ENCODE measurements around the gene SYCN.

Gene SYCN

DNA sequence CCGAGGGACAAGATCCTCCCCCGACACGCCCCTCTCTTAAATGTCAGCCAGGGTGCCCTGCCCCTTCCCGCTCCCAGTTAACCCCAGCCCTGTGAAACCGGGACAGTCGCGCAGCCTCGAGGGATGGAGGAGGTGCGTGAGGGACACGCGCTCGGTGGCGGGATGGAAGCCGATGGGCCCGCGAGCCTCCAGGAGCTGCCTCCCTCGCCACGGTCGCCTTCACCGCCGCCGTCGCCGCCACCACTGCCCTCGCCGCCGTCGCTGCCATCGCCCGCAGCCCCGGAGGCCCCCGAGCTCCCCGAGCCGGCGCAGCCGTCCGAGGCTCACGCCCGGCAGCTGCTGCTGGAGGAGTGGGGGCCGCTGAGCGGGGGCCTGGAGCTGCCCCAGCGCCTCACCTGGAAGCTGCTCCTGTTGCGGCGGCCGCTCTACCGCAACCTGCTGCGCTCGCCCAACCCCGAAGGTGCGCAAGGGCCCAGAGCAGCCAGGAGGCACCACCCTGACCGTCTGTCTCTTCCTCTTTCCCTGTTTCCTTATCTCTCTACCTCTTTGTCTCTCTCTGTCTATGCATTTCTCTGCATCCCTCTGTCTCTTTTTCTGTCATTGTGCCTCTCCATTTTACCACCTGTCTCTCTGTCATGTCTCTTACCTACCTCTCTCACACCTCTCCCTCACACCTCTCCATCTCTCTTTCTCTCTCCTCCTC lies 7.1 kb downstream of the SYCN start, which contains the start of gene NCCRP1:
TSS of gene NCCRP1 (plus strand) at position 105 of the 703 bp plus-strand sequence. CDS start at position 124, 19 bp downstream.
- Histone ChIP-seq H3K9me3 (ENCODE audit: low read length) (no peaks in the 10 kb centered on the region), H3K4me1 (ENCODE audit: insufficient read depth, low read length) (no peaks in the 10 kb centered on the region), H3K27me3 (ENCODE audit: insufficient read depth, low read length) (peaks cover 40% of the 10 kb centered on the region), H2AFZ (ENCODE audit: low read depth, low read length) (no peak within 1 kb of the TSS), H3K4me3 (ENCODE audit: low read length) (no peak within 1 kb of the TSS), H3K36me3 (ENCODE audit: insufficient read depth, low read length) (no peaks in the 10 kb centered on the region)

DNA sequence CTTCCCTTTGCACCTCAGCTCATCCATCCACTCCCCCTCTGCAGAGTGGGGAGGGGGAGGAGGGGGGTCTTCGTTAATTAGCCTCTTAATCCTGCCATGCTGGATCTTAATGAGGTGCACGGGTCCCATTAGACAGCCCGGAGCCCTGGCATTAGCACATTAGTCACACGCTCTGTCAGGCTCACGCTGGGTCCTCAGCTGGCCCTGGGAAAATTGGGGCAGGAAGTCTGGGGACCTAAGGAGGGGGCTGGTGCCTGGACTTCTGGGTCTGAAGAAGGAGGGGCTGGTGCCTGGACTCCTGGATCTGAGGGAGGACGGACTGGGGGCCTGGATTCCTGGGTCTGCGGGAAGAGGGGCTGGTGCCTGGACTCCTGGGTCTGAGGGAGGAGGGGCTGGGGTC lies 7.7 kb downstream of the SYCN start:
- H3K4me1 ChIP-seq (ENCODE audit: insufficient read depth, low read length) = no peaks in the 10 kb centered on the region
- H2AFZ ChIP-seq (ENCODE audit: low read depth, low read length) = no peak overlapping the region
- no peak overlapping the region for H3K4me3 ChIP-seq (ENCODE audit: low read length)
- peaks cover 40% of the 10 kb centered on the region for H3K27me3 ChIP-seq (ENCODE audit: insufficient read depth, low read length)
- H3K36me3 ChIP-seq (ENCODE audit: insufficient read depth, low read length) = no peaks in the 10 kb centered on the region
- H3K9me3 ChIP-seq (ENCODE audit: low read length) = no peaks in the 10 kb centered on the region

DNA sequence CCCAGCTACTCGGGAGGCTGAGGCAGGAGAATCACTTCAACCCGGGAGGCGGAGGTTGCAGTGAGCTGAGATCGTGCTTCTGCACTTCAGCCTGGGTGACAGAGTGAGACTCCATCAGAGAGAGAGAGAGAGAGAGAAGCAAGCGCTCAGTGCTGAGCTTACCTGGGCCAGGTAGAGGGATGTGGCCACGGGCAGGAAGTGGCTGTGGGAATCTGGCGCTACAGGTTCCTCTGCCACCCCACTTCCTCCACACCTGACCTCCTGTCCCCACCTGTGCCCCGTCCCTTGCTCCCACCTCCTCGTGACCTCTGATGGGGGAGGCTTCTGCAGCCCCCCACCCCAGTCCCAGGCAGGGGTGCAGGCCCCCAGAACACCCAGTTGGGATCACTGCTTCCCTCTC lies 8.3 kb downstream of the SYCN start:
- Histone ChIP-seq H3K36me3 (ENCODE audit: insufficient read depth, low read length) (no peaks in the 10 kb centered on the region), H3K9me3 (ENCODE audit: low read length) (no peaks in the 10 kb centered on the region), H3K27me3 (ENCODE audit: insufficient read depth, low read length) (peaks cover 40% of the 10 kb centered on the region), H2AFZ (ENCODE audit: low read depth, low read length) (no peak overlapping the region), H3K4me1 (ENCODE audit: insufficient read depth, low read length) (no peaks in the 10 kb centered on the region), H3K4me3 (ENCODE audit: low read length) (no peak overlapping the region)

DNA sequence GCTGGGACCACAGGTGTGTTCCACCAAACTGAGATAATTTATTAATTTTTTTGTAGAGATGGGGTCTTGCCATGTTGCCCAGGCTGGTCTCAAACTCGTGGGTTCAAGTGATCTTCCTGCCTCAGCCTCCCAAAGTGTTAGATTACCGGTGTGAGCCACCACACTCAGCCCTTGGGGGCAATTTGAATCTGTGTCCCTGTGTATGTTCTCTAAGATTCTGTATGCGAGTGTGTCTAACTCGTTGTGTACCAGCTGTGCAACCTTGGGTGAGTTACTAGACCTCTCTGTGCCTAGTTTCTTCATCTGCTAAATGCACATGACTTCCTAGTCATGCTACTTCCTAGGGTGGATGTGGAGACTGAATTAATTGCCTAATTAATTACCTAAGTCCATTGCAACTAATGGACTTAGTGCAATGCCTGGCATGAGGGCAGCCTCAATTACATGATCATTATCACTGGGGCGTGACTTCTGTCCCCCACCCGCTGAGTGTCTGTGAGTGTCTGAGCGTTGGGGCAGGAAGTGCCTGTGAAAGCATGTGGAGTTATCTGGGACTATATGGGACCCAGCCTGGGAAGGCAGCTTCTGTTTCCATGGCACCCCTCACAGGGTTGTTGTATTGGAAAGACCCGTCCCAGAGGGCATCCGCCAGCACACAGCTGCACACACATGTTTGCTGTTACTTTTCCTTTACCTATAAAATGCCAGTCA lies 9.1 kb downstream of the SYCN start:
- H3K4me1 ChIP-seq (ENCODE audit: insufficient read depth, low read length) = no peaks in the 10 kb centered on the region
- no peak overlapping the region for H3K4me3 ChIP-seq (ENCODE audit: low read length)
- H3K27me3 ChIP-seq (ENCODE audit: insufficient read depth, low read length) = peaks cover 40% of the 10 kb centered on the region
- no peaks in the 10 kb centered on the region for H3K9me3 ChIP-seq (ENCODE audit: low read length)
- no peaks in the 10 kb centered on the region for H3K36me3 ChIP-seq (ENCODE audit: insufficient read depth, low read length)
- H2AFZ ChIP-seq (ENCODE audit: low read depth, low read length) = no peak overlapping the region

DNA sequence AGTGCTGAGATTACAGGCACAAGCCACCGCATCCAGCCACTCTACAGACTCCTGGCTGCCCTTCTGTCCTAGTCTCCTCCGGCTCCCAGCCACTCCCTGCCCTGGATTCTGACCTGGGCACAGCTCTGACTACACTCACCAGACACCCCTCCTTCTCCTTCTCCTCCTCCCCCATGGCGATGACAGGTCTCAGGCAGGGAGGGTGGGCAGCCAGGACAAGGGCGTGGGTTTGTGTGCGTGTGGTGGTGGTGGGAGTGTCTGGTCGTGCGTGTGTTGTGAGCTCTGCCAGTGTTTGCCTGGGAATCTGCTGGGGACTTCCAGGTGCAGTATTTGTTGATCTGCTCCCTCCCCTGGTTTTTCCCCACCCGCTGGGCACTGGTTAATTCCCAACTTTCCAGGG lies 10.3 kb downstream of the SYCN start:
- peaks cover 36% of the 10 kb centered on the region for H3K27me3 ChIP-seq (ENCODE audit: insufficient read depth, low read length)
- H2AFZ ChIP-seq (ENCODE audit: low read depth, low read length) = no peak overlapping the region
- H3K4me3 ChIP-seq (ENCODE audit: low read length) = no peak overlapping the region
- H3K9me3 ChIP-seq (ENCODE audit: low read length) = no peaks in the 10 kb centered on the region
- no peaks in the 10 kb centered on the region for H3K4me1 ChIP-seq (ENCODE audit: insufficient read depth, low read length)
- no peaks in the 10 kb centered on the region for H3K36me3 ChIP-seq (ENCODE audit: insufficient read depth, low read length)

DNA sequence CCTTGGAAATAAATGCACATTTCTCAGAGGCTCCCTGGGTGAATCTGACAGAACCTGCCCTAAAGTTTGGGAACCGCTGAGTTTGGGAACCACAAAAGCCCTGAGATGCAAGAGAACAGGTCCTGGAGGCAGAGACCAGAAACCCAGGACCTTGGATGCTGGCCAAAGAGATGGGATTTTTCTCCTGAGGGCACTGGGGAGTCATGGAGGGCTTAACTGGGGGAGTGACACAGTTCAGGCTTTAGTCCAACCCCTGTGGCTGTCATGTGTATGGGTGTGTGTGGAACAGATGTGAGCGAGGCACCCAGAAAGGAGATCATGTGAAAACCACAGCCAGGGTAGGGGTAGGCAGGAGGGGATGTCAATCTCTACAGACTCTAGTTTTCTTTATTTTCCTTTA lies 11.2 kb downstream of the SYCN start:
- H3K27me3 ChIP-seq (ENCODE audit: insufficient read depth, low read length) = peaks cover 27% of the 10 kb centered on the region
- H3K4me1 ChIP-seq (ENCODE audit: insufficient read depth, low read length) = no peaks in the 10 kb centered on the region
- H3K9me3 ChIP-seq (ENCODE audit: low read length) = no peaks in the 10 kb centered on the region

DNA sequence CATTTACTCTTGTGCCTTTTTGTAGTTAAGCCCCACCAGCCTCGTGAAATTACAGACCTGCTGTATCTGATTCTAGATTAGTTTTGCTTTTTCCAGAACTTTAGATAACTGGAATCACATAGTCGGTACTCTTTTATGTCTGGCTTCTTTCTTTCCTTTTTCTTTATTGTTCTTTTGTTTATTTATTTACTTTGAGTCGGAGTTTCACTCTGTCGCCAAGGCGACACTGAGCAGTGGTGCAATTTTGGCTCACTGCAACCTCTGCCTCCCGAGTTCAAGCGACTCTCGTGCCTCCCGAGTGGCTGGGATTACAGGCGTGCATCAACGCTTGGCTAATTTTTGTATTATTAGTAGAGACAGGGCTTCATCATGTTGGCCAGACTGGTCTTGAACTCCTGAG lies 13.3 kb downstream of the SYCN start:
- no peak overlapping the region for H3K4me3 ChIP-seq (ENCODE audit: low read length)
- H2AFZ ChIP-seq (ENCODE audit: low read depth, low read length) = no peak overlapping the region
- H3K27me3 ChIP-seq (ENCODE audit: insufficient read depth, low read length) = peaks cover 7% of the 10 kb centered on the region
- H3K9me3 ChIP-seq (ENCODE audit: low read length) = no peaks in the 10 kb centered on the region
- H3K4me1 ChIP-seq (ENCODE audit: insufficient read depth, low read length) = no peaks in the 10 kb centered on the region
- H3K36me3 ChIP-seq (ENCODE audit: insufficient read depth, low read length) = no peaks in the 10 kb centered on the region

More for the DNA sequence above, 11.2 kb downstream of the SYCN start:
- Histone ChIP-seq H3K36me3 (ENCODE audit: insufficient read depth, low read length) (no peaks in the 10 kb centered on the region), H2AFZ (ENCODE audit: low read depth, low read length) (no peak overlapping the region), H3K4me3 (ENCODE audit: low read length) (no peak overlapping the region)

DNA sequence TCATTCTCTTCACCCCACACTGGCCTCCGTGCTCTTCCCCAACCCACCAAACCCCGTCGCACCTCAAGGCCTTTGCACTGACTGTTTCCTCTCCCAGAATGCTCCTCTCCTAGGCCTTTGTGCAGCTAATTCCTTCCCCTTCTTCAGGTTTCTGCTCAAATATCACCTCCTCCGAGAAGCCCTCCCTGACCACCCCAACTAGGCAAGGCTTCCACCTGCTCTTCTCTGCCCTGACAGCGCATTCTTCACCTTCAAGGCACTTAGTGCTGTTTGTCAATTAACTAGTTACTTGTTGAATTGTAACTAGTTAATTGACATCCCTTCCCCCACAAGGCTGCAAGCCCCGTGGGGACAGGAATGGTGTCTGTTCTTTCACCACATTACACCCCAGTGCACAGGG lies 15.1 kb downstream of the SYCN start:
- H3K4me3 ChIP-seq (ENCODE audit: low read length) = no peak overlapping the region
- H3K36me3 ChIP-seq (ENCODE audit: insufficient read depth, low read length) = no peaks in the 10 kb centered on the region
- no peaks in the 10 kb centered on the region for H3K27me3 ChIP-seq (ENCODE audit: insufficient read depth, low read length)
- H3K4me1 ChIP-seq (ENCODE audit: insufficient read depth, low read length) = no peaks in the 10 kb centered on the region
- H3K9me3 ChIP-seq (ENCODE audit: low read length) = no peaks in the 10 kb centered on the region
- H2AFZ ChIP-seq (ENCODE audit: low read depth, low read length) = no peak overlapping the region

DNA sequence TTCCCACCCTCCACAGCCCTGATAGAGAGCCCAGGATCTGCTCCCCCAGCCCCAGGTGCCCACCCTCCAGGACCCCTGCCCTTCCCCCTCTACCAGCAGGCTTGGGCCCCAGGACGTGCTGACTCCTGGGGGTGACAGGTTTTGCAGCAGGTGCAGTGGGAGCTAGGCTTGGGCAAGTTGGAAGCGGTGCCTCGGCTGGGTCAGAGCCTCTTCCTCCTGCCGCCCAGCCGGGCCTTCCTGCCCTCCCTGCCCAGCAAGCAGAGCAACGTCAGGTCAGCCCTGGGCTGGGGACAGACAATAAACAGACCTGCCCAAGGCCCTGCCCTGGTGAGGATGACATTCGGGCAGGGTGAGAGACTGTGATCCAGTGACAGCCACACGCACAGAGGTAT lies 16.5 kb downstream of the SYCN start:
- Histone ChIP-seq H3K4me3 (ENCODE audit: low read length) (no peak overlapping the region), H3K4me1 (ENCODE audit: insufficient read depth, low read length) (no peaks in the 10 kb centered on the region), H2AFZ (ENCODE audit: low read depth, low read length) (no peak overlapping the region), H3K9me3 (ENCODE audit: low read length) (no peaks in the 10 kb centered on the region), H3K36me3 (ENCODE audit: insufficient read depth, low read length) (no peaks in the 10 kb centered on the region), H3K27me3 (ENCODE audit: insufficient read depth, low read length) (no peaks in the 10 kb centered on the region)

DNA sequence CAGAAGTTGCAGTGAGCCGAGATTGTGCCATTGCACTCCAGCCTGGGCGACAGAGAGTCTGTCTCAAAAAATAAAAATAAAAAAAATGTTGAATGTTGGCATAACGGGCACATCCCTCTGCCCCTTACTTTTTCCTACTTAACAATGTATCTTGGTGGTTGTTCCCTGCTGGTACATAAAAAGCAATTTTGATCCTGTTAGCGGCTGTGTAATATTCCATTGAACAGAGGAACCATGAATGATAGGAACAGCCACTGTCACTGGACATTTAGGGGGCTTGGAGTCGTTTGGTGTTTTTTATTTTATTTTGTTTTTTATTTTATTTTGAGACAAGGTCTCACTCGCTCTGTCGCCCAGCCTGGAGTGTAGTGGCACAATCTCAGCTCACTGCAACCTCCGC lies 17.7 kb downstream of the SYCN start:
- Histone ChIP-seq H3K36me3 (ENCODE audit: insufficient read depth, low read length) (peaks cover 5% of the 10 kb centered on the region), H3K4me3 (ENCODE audit: low read length) (no peak overlapping the region), H3K9me3 (ENCODE audit: low read length) (no peaks in the 10 kb centered on the region), H2AFZ (ENCODE audit: low read depth, low read length) (no peak overlapping the region), H3K4me1 (ENCODE audit: insufficient read depth, low read length) (no peaks in the 10 kb centered on the region), H3K27me3 (ENCODE audit: insufficient read depth, low read length) (no peaks in the 10 kb centered on the region)

DNA sequence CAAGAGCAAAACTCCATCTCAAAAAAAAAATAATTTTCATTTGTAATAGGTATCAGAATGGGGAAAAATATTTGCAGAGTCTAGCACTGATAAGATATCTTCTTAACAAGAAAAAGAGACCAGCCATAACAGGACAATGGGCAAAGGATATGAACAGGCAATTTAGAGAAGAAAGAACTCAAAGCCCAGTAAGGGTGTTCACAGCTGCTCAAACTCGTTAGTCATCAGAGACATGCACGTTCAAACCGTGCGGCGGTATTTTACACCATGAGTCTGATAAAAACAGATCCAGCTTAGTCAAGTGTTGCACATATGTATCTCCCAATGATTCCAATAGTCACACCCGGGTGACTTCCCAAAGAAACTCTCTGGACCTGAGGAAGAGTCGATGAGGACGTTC lies 21.0 kb downstream of the SYCN start:
- H3K9me3 ChIP-seq (ENCODE audit: low read length) = no peaks in the 10 kb centered on the region
- H3K4me1 ChIP-seq (ENCODE audit: insufficient read depth, low read length) = no peaks in the 10 kb centered on the region
- no peaks in the 10 kb centered on the region for H3K27me3 ChIP-seq (ENCODE audit: insufficient read depth, low read length)
- H3K36me3 ChIP-seq (ENCODE audit: insufficient read depth, low read length) = peaks cover 27% of the 10 kb centered on the region
- H2AFZ ChIP-seq (ENCODE audit: low read depth, low read length) = no peak overlapping the region
- no peak overlapping the region for H3K4me3 ChIP-seq (ENCODE audit: low read length)

DNA sequence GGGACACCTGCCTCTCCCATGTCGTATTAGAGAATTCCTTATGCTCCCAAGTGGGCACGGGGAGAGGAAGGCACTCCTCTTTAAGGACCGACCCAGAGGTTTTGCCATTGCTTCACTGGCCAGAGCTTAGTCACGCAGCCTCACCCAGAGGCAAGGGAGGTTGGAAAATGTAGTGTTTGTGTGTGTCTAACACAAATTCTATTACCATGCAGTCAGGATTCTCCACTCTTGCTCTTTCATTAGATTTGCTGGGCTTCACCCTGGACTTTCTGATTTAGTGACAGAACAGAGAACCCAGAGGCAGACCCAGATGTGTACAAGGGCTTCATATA lies 21.9 kb downstream of the SYCN start:
- H3K36me3 ChIP-seq (ENCODE audit: insufficient read depth, low read length) = peaks cover 37% of the 10 kb centered on the region
- H3K9me3 ChIP-seq (ENCODE audit: low read length) = no peaks in the 10 kb centered on the region
- no peak overlapping the region for H2AFZ ChIP-seq (ENCODE audit: low read depth, low read length)
- H3K4me3 ChIP-seq (ENCODE audit: low read length) = no peak overlapping the region
- no peaks in the 10 kb centered on the region for H3K27me3 ChIP-seq (ENCODE audit: insufficient read depth, low read length)
- no peaks in the 10 kb centered on the region for H3K4me1 ChIP-seq (ENCODE audit: insufficient read depth, low read length)

DNA sequence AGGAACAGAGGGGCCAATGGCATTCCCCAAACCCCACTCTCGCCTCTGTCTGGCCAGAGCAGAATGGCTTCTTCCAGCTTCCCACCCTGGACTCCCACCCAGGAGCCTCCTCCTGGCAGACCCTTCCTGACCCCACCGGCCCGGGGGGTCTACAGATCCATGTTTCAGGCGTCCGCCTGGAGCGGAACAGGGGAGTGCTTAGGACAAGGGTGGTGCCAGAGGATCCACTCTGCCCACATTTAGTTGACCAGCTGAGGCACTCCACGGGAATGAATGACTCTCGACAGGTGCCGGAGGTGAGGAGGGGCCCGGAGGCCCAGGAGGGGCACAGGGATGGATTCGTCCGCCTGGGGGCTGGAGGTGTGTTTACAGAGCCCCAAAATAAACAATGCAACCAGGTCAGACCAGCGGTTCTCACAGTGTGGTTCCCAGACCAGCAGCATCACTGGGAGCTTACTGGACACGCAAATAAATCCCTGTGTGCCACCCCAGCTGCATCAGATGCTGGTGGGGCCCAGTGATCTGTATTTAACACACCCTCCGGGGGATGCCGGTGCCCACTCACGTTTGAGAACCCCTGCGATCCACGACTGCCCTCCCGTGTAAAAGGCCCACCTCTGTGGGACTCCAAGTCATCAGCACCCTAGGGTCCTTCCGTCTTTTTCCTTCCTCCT lies 22.4 kb downstream of the SYCN start:
- no peaks in the 10 kb centered on the region for H3K4me1 ChIP-seq (ENCODE audit: insufficient read depth, low read length)
- peaks cover 40% of the 10 kb centered on the region for H3K36me3 ChIP-seq (ENCODE audit: insufficient read depth, low read length)
- no peak overlapping the region for H3K4me3 ChIP-seq (ENCODE audit: low read length)
- no peak overlapping the region for H2AFZ ChIP-seq (ENCODE audit: low read depth, low read length)
- H3K27me3 ChIP-seq (ENCODE audit: insufficient read depth, low read length) = no peaks in the 10 kb centered on the region
- no peaks in the 10 kb centered on the region for H3K9me3 ChIP-seq (ENCODE audit: low read length)
